Left renal cortex interstitium (tissue), 4 donors: Measurements from ENCODE around the gene PTPN11. TPM values are rescaled to one million over a fixed set of nuclear protein-coding genes. Genes with fewer than 3 reads are reported as not detected.
"Not testable (repeated sequence)": the region's sequence is repeated elsewhere in the genome, so short reads cannot be mapped to it uniquely, and the experiment has no call there.

Experiments
- DNase-seq, 4 donors: peaks; one replicate each; pipeline ENCODE4 v3.0.0-alpha.2; 2013; ENCODE audit warnings: low read depth in 4 of 4, low spot score in 2 of 4, missing footprints in 1 of 4
- polyA plus RNA-seq, 4 donors: library from polyadenylated mRNA; unstranded; fragments of 120-200 nt; gene quantifications; one replicate each; pipeline ENCODE4 v1.2.1, GENCODE V29; 2013; ENCODE audit not compliant: insufficient read length in 4 of 4

The PTPN11 gene
- polyA plus RNA-seq, 4 donors: 71.7 to 85.5 (median 77.7) TPM

- no peak for DNase-seq
Observed at GRCh38 chr12:112513471-112513870, 94.7 kb downstream of the PTPN11 start.

- no peak for DNase-seq
Observed at GRCh38 chr12:112514456-112514855, 95.7 kb downstream of the PTPN11 start.

GRCh38 chr12:112514926-112515642 is 96.3 kb downstream of the PTPN11 start:
- no peak for DNase-seq

- no peak for DNase-seq
Observed at GRCh38 chr12:112515868-112516267, 97.1 kb downstream of the PTPN11 start.

GRCh38 chr12:112517730-112518364 is 99.1 kb downstream of the PTPN11 start:
- DNase-seq: no peak

- DNase-seq: no peak
Observed at GRCh38 chr12:112518365-112518735, 99.6 kb downstream of the PTPN11 start.

- DNase-seq: not testable (repeated sequence)
Observed at GRCh38 chr12:112519841-112520340, 101.1 kb downstream of the PTPN11 start.

- DNase-seq: no peak
Observed at GRCh38 chr12:112523856-112524255, 105.1 kb downstream of the PTPN11 start.

GRCh38 chr12:112524269-112524668 is 105.5 kb downstream of the PTPN11 start:
- no peak for DNase-seq

GRCh38 chr12:112524676-112525425 is 106.1 kb downstream of the PTPN11 start:
- DNase-seq: no peak

GRCh38 chr12:112525426-112525809 is 106.7 kb downstream of the PTPN11 start:
- no peak for DNase-seq

GRCh38 chr12:112527082-112527481 is 108.3 kb downstream of the PTPN11 start:
- DNase-seq: no peak

GRCh38 chr12:112527501-112527900 is 108.8 kb downstream of the PTPN11 start:
- DNase-seq: no peak

- DNase-seq: no peak
Observed at GRCh38 chr12:112528521-112528920, 109.8 kb downstream of the PTPN11 start.

GRCh38 chr12:112530941-112531340 is 112.2 kb downstream of the PTPN11 start:
- no peak for DNase-seq

GRCh38 chr12:112532106-112532505 is 113.4 kb downstream of the PTPN11 start:
- no peak for DNase-seq

GRCh38 chr12:112533528-112533927 is 114.8 kb downstream of the PTPN11 start:
- DNase-seq: no peak

- DNase-seq: no peak
Observed at GRCh38 chr12:112535017-112535416, 116.3 kb downstream of the PTPN11 start.

- DNase-seq: no peak
Observed at GRCh38 chr12:112535637-112536366, 117.1 kb downstream of the PTPN11 start.

- no peak for DNase-seq
Observed at GRCh38 chr12:112536367-112536730, 117.6 kb downstream of the PTPN11 start.
